ENCODE data around the gene USP36.
A peak's percentile ranks its signal among the peaks of the same experiment; 100 is the strongest.
"Not testable (repeated sequence)": the region's sequence is repeated elsewhere in the genome, so short reads cannot be mapped to it uniquely, and the experiment has no call there.

USP36 gene

GRCh38 chr17:78766743-78767294 is 73.8 kb downstream of the USP36 start:
- DNase-seq (ENCODE audit: low spot score), result peak; percentile 28

- DNase-seq (ENCODE audit: low spot score), result no peak
Observed at GRCh38 chr17:78766225-78766624, 74.4 kb downstream of the USP36 start.

- no peak for DNase-seq (ENCODE audit: low spot score)
Observed at GRCh38 chr17:78765821-78766220, 74.8 kb downstream of the USP36 start.

GRCh38 chr17:78764871-78765270 is 75.7 kb downstream of the USP36 start:
- peak; percentile 80 for DNase-seq (ENCODE audit: low spot score)

GRCh38 chr17:78763561-78763960 is 77.1 kb downstream of the USP36 start:
- DNase-seq (ENCODE audit: low spot score), result no peak

GRCh38 chr17:78761789-78762406 is 78.7 kb downstream of the USP36 start:
- DNase-seq (ENCODE audit: low spot score), result no peak

- no peak for DNase-seq (ENCODE audit: low spot score)
Observed at GRCh38 chr17:78759969-78760352, 80.7 kb downstream of the USP36 start.

- DNase-seq (ENCODE audit: low spot score), result no peak
Observed at GRCh38 chr17:78759203-78759968, 81.2 kb downstream of the USP36 start.

GRCh38 chr17:78753316-78754250 is 87.0 kb downstream of the USP36 start:
- DNase-seq (ENCODE audit: low spot score), result no peak

- no peak for DNase-seq (ENCODE audit: low spot score)
Observed at GRCh38 chr17:78751447-78752161, 89.0 kb downstream of the USP36 start.

GRCh38 chr17:78751000-78751399 is 89.6 kb downstream of the USP36 start:
- DNase-seq (ENCODE audit: low spot score), result not testable (repeated sequence)

- peak; percentile 74 for DNase-seq (ENCODE audit: low spot score)
Observed at GRCh38 chr17:78748730-78749317, 91.8 kb downstream of the USP36 start.

- DNase-seq (ENCODE audit: low spot score), result no peak
Observed at GRCh38 chr17:78748048-78748729, 92.4 kb downstream of the USP36 start.

GRCh38 chr17:78747488-78747887 is 93.1 kb downstream of the USP36 start:
- no peak for DNase-seq (ENCODE audit: low spot score)

- no peak for DNase-seq (ENCODE audit: low spot score)
Observed at GRCh38 chr17:78746949-78747269, 93.7 kb downstream of the USP36 start.

GRCh38 chr17:78746263-78746948 is 94.2 kb downstream of the USP36 start:
- DNase-seq (ENCODE audit: low spot score), result no peak

All from pons (tissue), 1 donor.